WERI-Rb-1 (cell line): ENCODE data around the gene TNS1.

Experiments
- DNase-seq: peaks from one replicate; pipeline ENCODE4 v3.0.0-alpha.2; 2020
- H3K27ac ChIP-seq: fragments of 250-450 bp; sonication (Bioruptor Pico); 2 replicates; pipeline ENCODE4 v1.5.1; 2020; ENCODE audit warnings: mild to moderate bottlenecking, moderate library complexity
- H3K27me3 ChIP-seq: fragments of 250-450 bp; sonication (Bioruptor Pico); 2 replicates; pipeline ENCODE4 v1.5.1; 2021; ENCODE audit warnings: mild to moderate bottlenecking, low read depth, moderate library complexity; ENCODE audit not compliant: insufficient read depth, severe bottlenecking
- H3K36me3 ChIP-seq: fragments of 250-450 bp; sonication (Bioruptor Pico); 2 replicates; pipeline ENCODE4 v1.5.1; 2020; ENCODE audit warnings: mild to moderate bottlenecking, moderate library complexity
- H3K4me3 ChIP-seq: 2 replicates; pipeline ENCODE4 v1.5.1; 2011; ENCODE audit warnings: low read depth, mild to moderate bottlenecking, control low read depth, low read length
- H3K9me3 ChIP-seq: fragments of 250-450 bp; sonication (Bioruptor Pico); 2 replicates; pipeline ENCODE4 v1.5.1; 2021; ENCODE audit warnings: mild to moderate bottlenecking, moderate library complexity; ENCODE audit not compliant: severe bottlenecking
- CTCF ChIP-seq: IDR thresholded peaks from 2 replicates; pipeline ENCODE4 v1.5.1; 2011; ENCODE audit warnings: low read depth, mild to moderate bottlenecking, control low read depth, inconsistent platforms, low read length

Gene TNS1

GRCh38 chr2:217852555-217853211 lies 150.1 kb downstream of the TNS1 start:
- H3K4me3 ChIP-seq = no peak overlapping the region
- H3K27me3 ChIP-seq = no peaks in the 10 kb centered on the region
- DNase-seq = no peak
- no peaks in the 10 kb centered on the region for H3K9me3 ChIP-seq
- no peaks in the 10 kb centered on the region for H3K36me3 ChIP-seq
- no peak for TF ChIP-seq CTCF
- H3K27ac ChIP-seq = no peak overlapping the region

- no peak overlapping the region for H3K4me3 ChIP-seq
- H3K9me3 ChIP-seq = no peaks in the 10 kb centered on the region
- no peak overlapping the region for H3K27ac ChIP-seq
- H3K36me3 ChIP-seq = no peaks in the 10 kb centered on the region
- DNase-seq = no peak
- H3K27me3 ChIP-seq = no peaks in the 10 kb centered on the region
- TF ChIP-seq CTCF = no peak
Observed at GRCh38 chr2:217851191-217852020, 151.4 kb downstream of the TNS1 start.

- no peak for DNase-seq
- Histone ChIP-seq H3K4me3 (no peak overlapping the region), H3K9me3 (peaks cover 9% of the 10 kb centered on the region), H3K36me3 (no peaks in the 10 kb centered on the region), H3K27me3 (no peaks in the 10 kb centered on the region), H3K27ac (no peak overlapping the region)
- no peak for TF ChIP-seq CTCF
Observed at GRCh38 chr2:217849154-217849975, 153.4 kb downstream of the TNS1 start.

- no peak for DNase-seq
Observed at GRCh38 chr2:217848351-217848957, 154.3 kb downstream of the TNS1 start.

More at GRCh38 chr2:217848351-217848957, 154.3 kb downstream of the TNS1 start:
- H3K36me3 ChIP-seq = no peaks in the 10 kb centered on the region
- peaks cover 12% of the 10 kb centered on the region for H3K9me3 ChIP-seq
- no peak overlapping the region for H3K4me3 ChIP-seq
- no peaks in the 10 kb centered on the region for H3K27me3 ChIP-seq
- no peak overlapping the region for H3K27ac ChIP-seq
- no peak for TF ChIP-seq CTCF
